Caco-2 (cell line): Measurements from ENCODE around the gene LMO7. TPM values are rescaled to one million over a fixed set of nuclear protein-coding genes. Genes with fewer than 3 reads are reported as not detected.

ENCODE experiments used
- BruUV-seq: library from RNA; stranded (reverse); fragments of 400-500 nt; replicated peaks from 2 replicates; lab custom pipeline; 2021; lab: Mats Ljungman, UMichigan
- CTCF ChIA-PET: fragments of 300-600 bp; sonication (Branson Sonifier 250); formaldehyde crosslinking; loops from one replicate; lab custom pipeline; 2022; ENCODE audit warnings: antibody characterized with exemption; lab: Charles Lee
- POLR2A ChIA-PET: fragments of 300-600 bp; sonication (Branson Sonifier 250); formaldehyde crosslinking; loops from one replicate; lab custom pipeline; 2022; ENCODE audit warnings: antibody characterized with exemption; lab: Charles Lee
- DNase-seq, 2 experiments: peaks; one replicate each; pipeline versions ENCODE4 v3.0.0 to v3.0.0-alpha.2; 2020 to 2022
- H3K27me3 ChIP-seq: replicated peaks from 2 replicates; pipeline ENCODE4 v1.6.0; 2011; ENCODE audit warnings: low read length; ENCODE audit not compliant: control insufficient read depth, insufficient read depth
- H3K36me3 ChIP-seq: 2 replicates; pipeline ENCODE4 v1.5.1; 2011; ENCODE audit warnings: low read length; ENCODE audit not compliant: control insufficient read depth, insufficient read depth
- H3K4me1 ChIP-seq: fragments of 250-450 bp; sonication (Bioruptor Pico); 2 replicates; pipeline ENCODE4 v1.5.1; 2020; ENCODE audit warnings: mild to moderate bottlenecking
- H3K4me3 ChIP-seq: 2 replicates; pipeline ENCODE4 v1.5.1; 2011; ENCODE audit warnings: low read depth, mild to moderate bottlenecking, control low read depth, low read length
- H3K9me3 ChIP-seq: fragments of 250-450 bp; sonication (Bioruptor Pico); 2 replicates; pipeline ENCODE4 v1.5.1; 2020; ENCODE audit warnings: mild to moderate bottlenecking, moderate library complexity
- H3K27ac Mint-ChIP-seq: one replicate; pipeline ENCODE4 v1.8.0; 2022; ENCODE audit warnings: mixed read lengths; ENCODE audit not compliant: unreplicated experiment
- H3K27me3 Mint-ChIP-seq: one replicate; pipeline ENCODE4 v1.8.0; 2022; ENCODE audit warnings: mixed read lengths; ENCODE audit not compliant: insufficient read depth, unreplicated experiment
- H3K36me3 Mint-ChIP-seq: one replicate; pipeline ENCODE4 v1.8.0; 2022; ENCODE audit warnings: mild to moderate bottlenecking, mixed read lengths; ENCODE audit not compliant: insufficient read depth, unreplicated experiment
- H3K4me1 Mint-ChIP-seq: one replicate; pipeline ENCODE4 v1.8.0; 2022; ENCODE audit warnings: low read depth, mixed read lengths; ENCODE audit not compliant: unreplicated experiment
- H3K4me3 Mint-ChIP-seq: one replicate; pipeline ENCODE4 v1.8.0; 2022; ENCODE audit warnings: mild to moderate bottlenecking, moderate library complexity, mixed read lengths; ENCODE audit not compliant: unreplicated experiment
- H3K9me3 Mint-ChIP-seq: one replicate; pipeline ENCODE4 v1.8.0; 2022; ENCODE audit warnings: mixed read lengths; ENCODE audit not compliant: unreplicated experiment
- intact Hi-C: fragments of 100-400 bp; cut with micrococcal nuclease; formaldehyde crosslinking; loops from one replicate; pipeline ENCODE4 v1.10.0; 2022; ENCODE audit not compliant: unreplicated experiment
- total RNA-seq: library from RNA; stranded (reverse); gene quantifications from 2 replicates; pipeline ENCODE4 v1.2.3, GENCODE V29; 2022
- TF ChIP-seq, protein P1 (sequence below), 2 experiments: fragments of 200-600 bp in 1 of 2; IDR thresholded peaks; 1 replicate in 1 of 2; 2 replicates in 1 of 2; pipeline versions ENCODE4 v1.5.1 to v1.8.0; 2011 to 2022; ENCODE audit warnings: antibody characterized with exemption in 1 of 2, control low read depth in 1 of 2, inconsistent platforms in 1 of 2, low read depth in 1 of 2, low read length in 1 of 2, mild to moderate bottlenecking in 1 of 2, moderate library complexity in 1 of 2; ENCODE audit not compliant: insufficient read depth in 1 of 2, severe bottlenecking in 1 of 2, unreplicated experiment in 1 of 2

The LMO7 gene
- total RNA-seq, 1 experiment from 2014 or later: 209 TPM

DNA sequence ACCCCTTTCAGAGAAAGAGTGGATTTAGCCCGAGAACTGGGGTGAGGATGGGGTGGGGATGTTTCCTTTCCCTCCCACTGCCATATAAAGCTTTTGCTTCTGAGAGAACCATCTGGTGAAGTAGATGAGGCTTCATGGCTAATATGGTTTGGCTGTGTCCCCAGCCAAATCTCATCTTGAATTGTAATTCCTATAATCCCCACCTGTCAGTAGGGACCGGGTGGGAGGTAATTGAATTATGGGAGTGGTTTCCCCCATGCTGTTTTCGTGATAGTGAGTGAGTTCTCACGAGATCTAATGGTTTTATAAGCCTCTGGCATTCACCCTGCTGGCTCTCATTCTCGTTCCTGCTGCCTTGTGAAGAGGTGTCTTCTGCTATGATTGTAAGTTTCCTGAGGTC is 270.9 kb downstream of the LMO7 start:
- H3K27me3 ChIP-seq: no peaks in the 10 kb centered on the region
- Mint-ChIP-seq H3K36me3 (no peaks in the 10 kb centered on the region), H3K27ac (no peak overlapping the region), H3K27me3 (no peaks in the 10 kb centered on the region), H3K9me3 (peaks cover 11% of the 10 kb centered on the region), H3K4me1 (peaks cover 8% of the 10 kb centered on the region), H3K4me3 (no peak overlapping the region)
- H3K9me3 ChIP-seq: no peaks in the 10 kb centered on the region
- CTCF ChIA-PET: no interaction called here
- no peaks in the 10 kb centered on the region for H3K4me1 ChIP-seq
- no peaks in the 10 kb centered on the region for H3K36me3 ChIP-seq
- TF ChIP-seq, protein P1, sequence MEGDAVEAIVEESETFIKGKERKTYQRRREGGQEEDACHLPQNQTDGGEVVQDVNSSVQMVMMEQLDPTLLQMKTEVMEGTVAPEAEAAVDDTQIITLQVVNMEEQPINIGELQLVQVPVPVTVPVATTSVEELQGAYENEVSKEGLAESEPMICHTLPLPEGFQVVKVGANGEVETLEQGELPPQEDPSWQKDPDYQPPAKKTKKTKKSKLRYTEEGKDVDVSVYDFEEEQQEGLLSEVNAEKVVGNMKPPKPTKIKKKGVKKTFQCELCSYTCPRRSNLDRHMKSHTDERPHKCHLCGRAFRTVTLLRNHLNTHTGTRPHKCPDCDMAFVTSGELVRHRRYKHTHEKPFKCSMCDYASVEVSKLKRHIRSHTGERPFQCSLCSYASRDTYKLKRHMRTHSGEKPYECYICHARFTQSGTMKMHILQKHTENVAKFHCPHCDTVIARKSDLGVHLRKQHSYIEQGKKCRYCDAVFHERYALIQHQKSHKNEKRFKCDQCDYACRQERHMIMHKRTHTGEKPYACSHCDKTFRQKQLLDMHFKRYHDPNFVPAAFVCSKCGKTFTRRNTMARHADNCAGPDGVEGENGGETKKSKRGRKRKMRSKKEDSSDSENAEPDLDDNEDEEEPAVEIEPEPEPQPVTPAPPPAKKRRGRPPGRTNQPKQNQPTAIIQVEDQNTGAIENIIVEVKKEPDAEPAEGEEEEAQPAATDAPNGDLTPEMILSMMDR (IDR thresholded peaks at IDR 0.05; ENCODE audit: insufficient read depth in 1 of 2, low read depth in 1 of 2, low read length in 1 of 2, severe bottlenecking in 1 of 2, unreplicated experiment in 1 of 2): no peak
- intact Hi-C loops: no loop called here
- no peak overlapping the region for H3K4me3 ChIP-seq
- POLR2A ChIA-PET: no interaction called here
- no peak for DNase-seq
- no TSS peak for BruUV-seq

DNA sequence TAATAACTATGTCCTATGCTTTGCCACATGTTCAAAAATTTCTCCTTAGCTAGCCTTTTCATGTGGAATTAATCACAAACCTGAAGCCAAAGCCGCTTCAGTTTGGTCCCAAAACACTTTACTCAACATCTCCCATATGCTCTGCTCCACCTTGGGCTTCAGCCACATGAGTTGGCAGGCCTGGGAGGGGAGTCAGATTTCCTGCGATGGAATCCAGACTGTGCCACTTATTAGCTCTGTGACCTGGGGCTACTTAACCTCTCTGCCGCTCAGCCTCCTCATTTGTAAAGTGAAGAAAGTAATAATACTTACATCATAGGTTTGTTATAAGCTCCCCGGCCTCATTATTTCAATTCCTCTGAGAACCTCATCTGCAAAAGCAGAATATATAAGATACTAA is 272.0 kb downstream of the LMO7 start:
- Mint-ChIP-seq H3K27ac (no peak overlapping the region), H3K9me3 (peaks cover 10% of the 10 kb centered on the region), H3K27me3 (no peaks in the 10 kb centered on the region), H3K4me3 (no peak overlapping the region), H3K36me3 (no peaks in the 10 kb centered on the region), H3K4me1 (peaks cover 8% of the 10 kb centered on the region)
- H3K4me3 ChIP-seq: no peak overlapping the region
- BruUV-seq: no TSS peak
- DNase-seq: no peak
- H3K27me3 ChIP-seq: no peaks in the 10 kb centered on the region
- H3K36me3 ChIP-seq: no peaks in the 10 kb centered on the region
- intact Hi-C loops: no loop called here
- H3K9me3 ChIP-seq: no peaks in the 10 kb centered on the region
- TF ChIP-seq, protein P1 (IDR thresholded peaks at IDR 0.05; ENCODE audit: insufficient read depth in 1 of 2, low read depth in 1 of 2, low read length in 1 of 2, severe bottlenecking in 1 of 2, unreplicated experiment in 1 of 2): no peak
- POLR2A ChIA-PET: no interaction called here
- CTCF ChIA-PET: no interaction called here
- no peaks in the 10 kb centered on the region for H3K4me1 ChIP-seq

Other genes starting within 250 kb of the LMO7 start
- gene TBC1D4, start 154.2 kb upstream of the LMO7 start, total RNA-seq: 177 and 194 TPM in 2 replicates
- 101 and 104 TPM in 2 replicates for gene COMMD6, start 98.5 kb upstream of the LMO7 start, total RNA-seq
- 113 and 122 TPM in 2 replicates for gene UCHL3, start 86.5 kb upstream of the LMO7 start, total RNA-seq